CD8-positive, alpha-beta memory T cell (primary cell): Measurements from ENCODE around the gene SMYD3. TPM values are rescaled to one million over a fixed set of nuclear protein-coding genes. Genes with fewer than 3 reads are reported as not detected.

Source experiments
- CTCF ChIA-PET: fragments of 350-600 bp; sonication (Branson Sonifier 250); formaldehyde crosslinking; loops from one replicate; lab custom pipeline; 2021; ENCODE audit warnings: antibody characterized with exemption; lab: Charles Lee
- POLR2A ChIA-PET: fragments of 350-600 bp; sonication (Branson Sonifier 250); formaldehyde crosslinking; loops from one replicate; lab custom pipeline; 2021; ENCODE audit warnings: antibody characterized with exemption; lab: Charles Lee
- DNase-seq, 5 donors: peaks; one replicate each; pipeline versions ENCODE4 v3.0.0 to v3.0.0-alpha.2; 2020 to 2022; ENCODE audit warnings: mixed read lengths in 1 of 5
- H3K27ac ChIP-seq: one replicate; pipeline ENCODE4 v1.7.0; 2013; ENCODE audit warnings: low read depth, mild to moderate bottlenecking, low read length, moderate library complexity
- H3K27me3 ChIP-seq: 2 replicates; pipeline ENCODE4 v1.7.0; 2013; ENCODE audit warnings: low read length, mild to moderate bottlenecking; ENCODE audit not compliant: insufficient read depth, poor library complexity, severe bottlenecking
- H3K36me3 ChIP-seq: 2 replicates; pipeline ENCODE4 v1.7.0; 2013; ENCODE audit warnings: mild to moderate bottlenecking, low read length, moderate library complexity; ENCODE audit not compliant: insufficient read depth
- H3K4me1 ChIP-seq: 2 replicates; pipeline ENCODE4 v1.7.0; 2013; ENCODE audit warnings: mild to moderate bottlenecking, low read length, moderate library complexity; ENCODE audit not compliant: insufficient read depth
- H3K4me3 ChIP-seq: 2 replicates; pipeline ENCODE4 v1.7.0; 2013; ENCODE audit warnings: mild to moderate bottlenecking, low read length
- H3K9me3 ChIP-seq: 2 replicates; pipeline ENCODE4 v1.7.0; 2013; ENCODE audit warnings: mild to moderate bottlenecking, low read length
- H3K27ac Mint-ChIP-seq, 8 donors: one replicate each; pipeline ENCODE4 v1.8.0; 2020 to 2021; ENCODE audit warnings: mixed read lengths in 8 of 8, mild to moderate bottlenecking in 6 of 8, inconsistent platforms in 3 of 8, moderate library complexity in 3 of 8
- H3K27me3 Mint-ChIP-seq, 2 donors: one replicate each; pipeline ENCODE4 v1.8.0; 2020 to 2021; ENCODE audit warnings: mixed read lengths in 2 of 2, mild to moderate bottlenecking in 1 of 2, moderate library complexity in 1 of 2
- H3K36me3 Mint-ChIP-seq, 3 donors: one replicate each; pipeline ENCODE4 v1.8.0; 2020 to 2021; ENCODE audit warnings: mixed read lengths in 3 of 3, inconsistent platforms in 1 of 3, mild to moderate bottlenecking in 1 of 3
- H3K4me1 Mint-ChIP-seq, 3 donors: one replicate each; pipeline ENCODE4 v1.8.0; 2020 to 2021; ENCODE audit warnings: mixed read lengths in 3 of 3, inconsistent platforms in 1 of 3, mild to moderate bottlenecking in 1 of 3
- H3K4me3 Mint-ChIP-seq, 7 donors: one replicate each; pipeline ENCODE4 v1.8.0; 2020 to 2021; ENCODE audit warnings: mixed read lengths in 7 of 7, mild to moderate bottlenecking in 6 of 7, moderate library complexity in 4 of 7, inconsistent platforms in 2 of 7
- H3K9me3 Mint-ChIP-seq, 5 donors: one replicate each; pipeline ENCODE4 v1.8.0; 2020 to 2022; ENCODE audit warnings: mixed read lengths in 5 of 5, mild to moderate bottlenecking in 3 of 5, moderate library complexity in 2 of 5, inconsistent platforms in 1 of 5
- polyA plus RNA-seq: library from polyadenylated mRNA; unstranded; fragments of 300-500 nt; fragmentation: Illumina TruSeq; gene quantifications from one replicate; pipeline ENCODE4 v1.2.3, GENCODE V29; 2021
- total RNA-seq, 2 experiments: library from RNA; stranded (reverse); gene quantifications; one replicate each; pipeline ENCODE4 v1.2.3, GENCODE V29; 2021

SMYD3 gene
- total and polyA plus RNA-seq, 3 experiments from 2014 or later, result 12.4 to 31.7 (median 14.5) TPM

DNA sequence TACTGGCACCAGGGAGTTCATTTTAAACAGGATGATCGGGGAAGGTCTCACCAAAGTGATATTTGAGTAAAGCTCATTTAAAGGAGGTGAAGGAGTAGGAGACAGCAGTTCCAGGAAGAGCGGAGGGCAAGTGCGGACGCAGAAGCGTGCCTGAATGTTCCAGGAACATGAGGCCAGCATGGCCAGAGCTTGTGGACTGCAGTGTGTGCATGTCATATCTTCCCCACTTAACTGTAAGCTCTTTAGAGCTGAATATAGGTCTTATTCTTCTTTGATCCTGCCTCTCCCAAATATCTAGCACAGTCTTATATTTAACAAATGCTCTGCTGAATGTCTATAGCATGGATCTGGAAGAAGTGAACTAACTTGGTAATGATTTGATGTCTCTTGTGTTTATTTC lies 639.3 kb downstream of the SMYD3 start:
- CTCF ChIA-PET, result interaction anchor here (1.4 kb wide), 1 partner anchor 139 kb away, joined by 3 read pairs; no protein-coding TSS in a partner anchor
- Histone ChIP-seq H3K4me3 (no peak overlapping the region), H3K9me3 (no peaks in the 10 kb centered on the region), H3K4me1 (no peaks in the 10 kb centered on the region), H3K27me3 (no peaks in the 10 kb centered on the region), H3K36me3 (no peaks in the 10 kb centered on the region), H3K27ac (no peak overlapping the region)
- Mint-ChIP-seq H3K27me3 (peaks cover 0 to 3% of the 10 kb centered on the region in 2 donors), H3K9me3 (no peaks in the 10 kb centered on the region), H3K36me3 (peaks cover 16 to 30% (median 26%) of the 10 kb centered on the region in 3 donors), H3K27ac (peak overlapping the region in 1 of 8 donors; percentile 74), H3K4me1 (no peaks in the 10 kb centered on the region), H3K4me3 (no peak overlapping the region)
- POLR2A ChIA-PET, result no interaction called here
- DNase-seq, result no peak

GRCh38 chr1:245864872-245865271 lies 642.2 kb downstream of the SMYD3 start:
- Mint-ChIP-seq H3K27ac (no peak overlapping the region), H3K9me3 (no peaks in the 10 kb centered on the region), H3K4me3 (no peak overlapping the region), H3K4me1 (no peaks in the 10 kb centered on the region), H3K36me3 (peaks cover 24 to 43% (median 33%) of the 10 kb centered on the region in 3 donors), H3K27me3 (peaks cover 0 to 2% of the 10 kb centered on the region in 2 donors)
- Histone ChIP-seq H3K9me3 (no peaks in the 10 kb centered on the region), H3K36me3 (no peaks in the 10 kb centered on the region), H3K27me3 (no peaks in the 10 kb centered on the region), H3K4me1 (no peaks in the 10 kb centered on the region), H3K4me3 (no peak overlapping the region), H3K27ac (no peak overlapping the region)
- no peak for DNase-seq
- ChIA-PET CTCF (no interaction called here), POLR2A (no interaction called here)

DNA sequence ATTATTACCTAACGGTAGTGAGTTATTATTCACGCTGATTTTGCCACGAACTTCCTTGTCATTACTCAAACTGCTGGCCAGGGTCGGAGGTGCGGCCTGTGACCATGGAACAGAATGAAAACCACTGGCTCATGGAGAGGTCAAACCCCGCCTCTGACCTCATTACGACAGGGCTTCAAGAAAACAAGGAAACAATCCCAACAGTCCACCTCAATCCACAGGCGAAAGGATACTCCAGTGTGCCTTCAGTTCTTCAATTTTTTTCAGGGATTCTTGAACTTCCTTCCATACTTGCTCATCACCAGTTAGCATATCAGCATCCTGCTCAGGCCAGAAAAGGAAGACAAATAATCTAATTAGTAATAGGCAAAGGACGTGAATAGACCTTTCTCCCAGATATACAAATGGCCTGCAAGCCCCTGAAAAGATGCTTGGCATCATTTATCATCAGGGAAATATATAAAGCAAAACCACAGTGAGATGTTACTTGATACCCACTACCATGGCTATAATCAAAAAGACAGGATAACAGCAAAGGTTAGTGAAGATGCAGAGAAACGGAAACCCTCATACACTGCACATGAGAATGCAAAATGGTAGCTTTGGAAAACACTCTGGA lies 643.4 kb downstream of the SMYD3 start:
- H3K4me1 ChIP-seq, result no peaks in the 10 kb centered on the region
- H3K36me3 ChIP-seq, result no peaks in the 10 kb centered on the region
- no peaks in the 10 kb centered on the region for H3K9me3 ChIP-seq
- H3K27ac ChIP-seq, result no peak overlapping the region
- no peak overlapping the region for H3K4me3 ChIP-seq
- Mint-ChIP-seq H3K9me3 (no peaks in the 10 kb centered on the region), H3K4me1 (no peaks in the 10 kb centered on the region), H3K27ac (peak overlapping the region in 1 of 8 donors; percentile 21), H3K36me3 (peaks cover 24 to 47% (median 33%) of the 10 kb centered on the region in 3 donors), H3K27me3 (no peaks in the 10 kb centered on the region), H3K4me3 (no peak overlapping the region)
- no peaks in the 10 kb centered on the region for H3K27me3 ChIP-seq
- POLR2A ChIA-PET, result no interaction called here
- CTCF ChIA-PET, result no interaction called here
- DNase-seq, result no peak

DNA sequence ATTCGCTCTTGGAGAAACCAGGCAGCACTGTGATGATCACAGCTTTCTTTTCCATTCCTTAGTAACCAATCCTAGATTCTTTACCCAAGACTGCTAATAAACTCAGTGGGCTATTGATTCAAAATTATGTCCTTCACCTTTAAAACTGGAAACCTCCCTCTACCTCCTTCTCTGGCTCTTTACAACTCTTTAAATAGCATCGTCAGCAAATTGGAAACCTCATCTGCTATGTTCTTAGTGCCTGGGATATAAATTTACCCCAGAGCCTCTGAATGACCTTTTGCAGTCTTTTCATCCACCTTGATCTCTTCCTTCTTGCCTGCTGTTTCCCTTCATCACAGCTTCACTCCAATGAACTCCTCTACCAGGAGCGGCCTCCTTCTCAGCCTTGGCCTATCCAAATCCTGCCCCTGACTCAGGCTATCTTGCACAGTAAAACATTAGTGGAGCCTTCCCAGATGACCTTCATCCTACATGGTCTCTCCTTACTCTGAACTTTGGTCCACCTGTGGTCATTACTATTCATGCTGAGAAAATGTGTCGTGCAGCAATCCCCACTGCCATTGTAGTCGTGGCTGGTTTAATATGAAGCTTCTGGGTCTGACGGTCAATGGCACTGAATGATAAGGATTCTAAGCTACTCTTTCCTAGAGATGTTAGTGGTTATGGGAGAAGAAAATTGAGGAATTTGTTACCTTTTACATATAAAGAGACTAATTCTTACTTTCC lies 644.1 kb downstream of the SMYD3 start:
- peaks cover 29 to 53% (median 37%) of the 10 kb centered on the region in 3 donors for H3K36me3 Mint-ChIP-seq
- no peaks in the 10 kb centered on the region for H3K4me1 ChIP-seq
- H3K4me3 Mint-ChIP-seq, result no peak overlapping the region
- POLR2A ChIA-PET, result no interaction called here
- no peak overlapping the region for H3K27ac Mint-ChIP-seq
- H3K27me3 ChIP-seq, result no peaks in the 10 kb centered on the region
- CTCF ChIA-PET, result no interaction called here
- H3K36me3 ChIP-seq, result no peaks in the 10 kb centered on the region
- H3K4me3 ChIP-seq, result no peak overlapping the region
- H3K9me3 Mint-ChIP-seq, result no peaks in the 10 kb centered on the region
- H3K9me3 ChIP-seq, result no peaks in the 10 kb centered on the region
- H3K4me1 Mint-ChIP-seq, result no peaks in the 10 kb centered on the region
- no peak for DNase-seq
- no peak overlapping the region for H3K27ac ChIP-seq
- no peaks in the 10 kb centered on the region for H3K27me3 Mint-ChIP-seq

DNA sequence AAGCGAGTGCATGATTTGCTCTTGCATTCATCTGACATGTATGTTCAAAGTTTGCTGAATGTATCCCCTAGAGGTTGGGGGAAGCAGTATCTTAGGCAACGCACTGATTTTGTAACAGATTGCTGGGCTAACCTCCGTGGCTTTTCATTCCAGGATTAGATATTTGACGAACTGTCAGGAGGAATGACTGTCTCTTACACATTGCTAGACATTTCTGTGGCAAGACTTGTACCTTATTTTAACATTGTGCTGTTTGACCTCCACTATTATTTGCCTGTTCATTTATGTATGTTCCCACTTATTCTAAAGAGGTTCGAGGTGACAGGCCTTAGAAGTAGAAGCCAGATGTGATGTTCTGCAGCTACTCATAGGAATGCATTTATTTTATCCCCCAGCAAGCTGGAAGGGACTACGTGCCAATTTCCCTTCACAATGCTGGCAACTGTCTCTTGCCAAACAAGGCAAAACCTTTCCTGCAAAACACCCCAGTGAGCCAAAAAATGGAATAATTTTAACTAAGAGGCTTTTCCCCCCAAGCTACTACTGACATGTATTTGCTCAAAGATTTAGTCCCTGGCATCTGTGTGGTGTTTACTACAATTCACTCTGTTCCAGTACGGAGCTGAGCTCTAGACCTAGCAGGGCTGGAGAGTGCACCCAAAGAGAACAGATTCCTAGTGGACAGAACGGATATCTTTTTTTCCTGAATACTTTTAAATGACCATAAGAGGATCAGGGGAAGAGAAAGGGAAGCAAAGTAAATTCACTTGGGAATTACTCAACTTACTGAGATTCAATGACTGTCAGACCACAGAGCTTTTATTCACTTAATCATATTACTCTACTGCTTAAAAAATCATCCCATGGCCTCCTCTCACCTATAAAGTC lies 646.2 kb downstream of the SMYD3 start:
- Mint-ChIP-seq H3K27ac (peak overlapping the region in 1 of 8 donors; percentile 39), H3K4me3 (no peak overlapping the region), H3K27me3 (no peaks in the 10 kb centered on the region), H3K4me1 (no peaks in the 10 kb centered on the region), H3K36me3 (peaks cover 40 to 72% (median 55%) of the 10 kb centered on the region in 3 donors), H3K9me3 (no peaks in the 10 kb centered on the region)
- H3K4me1 ChIP-seq, result no peaks in the 10 kb centered on the region
- no peak overlapping the region for H3K4me3 ChIP-seq
- H3K27me3 ChIP-seq, result no peaks in the 10 kb centered on the region
- no peaks in the 10 kb centered on the region for H3K9me3 ChIP-seq
- POLR2A ChIA-PET, result no interaction called here
- no peaks in the 10 kb centered on the region for H3K36me3 ChIP-seq
- H3K27ac ChIP-seq, result no peak overlapping the region
- no peak for DNase-seq
- CTCF ChIA-PET, result no interaction called here

- DNase-seq, result no peak
- Histone ChIP-seq H3K27me3 (no peaks in the 10 kb centered on the region), H3K4me3 (no peak overlapping the region), H3K36me3 (no peaks in the 10 kb centered on the region), H3K4me1 (no peaks in the 10 kb centered on the region), H3K27ac (no peak overlapping the region), H3K9me3 (no peaks in the 10 kb centered on the region)
- ChIA-PET CTCF (no interaction called here), POLR2A (no interaction called here)
- no peaks in the 10 kb centered on the region for H3K4me1 Mint-ChIP-seq
- peaks cover 0 to 3% (median 1%) of the 10 kb centered on the region in 5 donors for H3K9me3 Mint-ChIP-seq
- H3K27me3 Mint-ChIP-seq, result no peaks in the 10 kb centered on the region
- H3K27ac Mint-ChIP-seq, result peak overlapping the region in 1 of 8 donors; percentile 63
- H3K36me3 Mint-ChIP-seq, result peaks cover 41 to 78% (median 62%) of the 10 kb centered on the region in 3 donors
- no peak overlapping the region for H3K4me3 Mint-ChIP-seq
Measured at GRCh38 chr1:245859493-245860114, 647.5 kb downstream of the SMYD3 start.

DNA sequence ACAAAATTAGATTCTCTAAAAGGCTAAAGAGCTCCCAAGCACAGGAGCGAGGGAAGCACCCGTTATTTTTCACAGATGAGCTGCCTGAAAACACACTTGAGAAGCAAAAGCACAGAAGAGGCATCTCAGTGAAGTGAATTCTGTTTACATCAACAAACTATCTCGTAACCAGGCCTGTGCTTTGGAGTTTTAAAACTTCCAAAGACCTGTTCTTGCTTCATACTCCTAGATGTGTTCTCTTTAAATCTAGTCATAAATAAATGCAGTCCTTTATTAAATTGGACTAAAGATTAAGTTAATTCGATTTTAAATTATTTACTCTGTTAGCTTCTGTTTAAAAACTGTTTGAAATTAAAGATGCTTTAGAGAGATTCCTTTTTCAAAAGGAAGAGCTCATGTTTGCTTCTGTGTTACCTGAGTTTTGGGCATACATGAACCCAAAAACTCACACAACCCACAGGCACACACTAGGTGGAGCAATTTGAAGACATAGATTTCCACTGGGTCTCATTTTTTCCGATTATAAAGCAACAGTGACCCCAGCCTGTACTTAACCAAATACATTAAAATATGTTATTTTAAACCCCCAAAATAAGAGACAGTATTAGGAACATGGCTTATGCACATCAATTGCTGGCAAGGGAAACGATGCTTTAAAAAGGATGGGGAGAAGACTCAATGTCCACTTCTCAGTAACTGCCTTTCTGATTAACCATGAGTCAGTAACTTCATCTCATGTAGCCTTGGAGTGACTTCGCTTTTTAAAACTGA lies 648.2 kb downstream of the SMYD3 start:
- no peaks in the 10 kb centered on the region for H3K4me1 ChIP-seq
- H3K4me3 ChIP-seq, result no peak overlapping the region
- H3K27me3 Mint-ChIP-seq, result no peaks in the 10 kb centered on the region
- no peak for DNase-seq
- H3K4me3 Mint-ChIP-seq, result no peak overlapping the region
- H3K9me3 Mint-ChIP-seq, result peaks cover 0 to 7% (median 4%) of the 10 kb centered on the region in 5 donors
- peaks cover 45 to 78% (median 68%) of the 10 kb centered on the region in 3 donors for H3K36me3 Mint-ChIP-seq
- no peaks in the 10 kb centered on the region for H3K4me1 Mint-ChIP-seq
- CTCF ChIA-PET, result no interaction called here
- H3K27me3 ChIP-seq, result no peaks in the 10 kb centered on the region
- POLR2A ChIA-PET, result no interaction called here
- H3K27ac Mint-ChIP-seq, result peak overlapping the region in 1 of 8 donors; percentile 22
- H3K36me3 ChIP-seq, result no peaks in the 10 kb centered on the region
- H3K9me3 ChIP-seq, result no peaks in the 10 kb centered on the region
- no peak overlapping the region for H3K27ac ChIP-seq
